ENCODE results near the gene SRRM5. TPM values are rescaled to one million over a fixed set of nuclear protein-coding genes. Genes with fewer than 3 reads are reported as not detected.
"Not testable (repeated sequence)": the region's sequence is repeated elsewhere in the genome, so short reads cannot be mapped to it uniquely, and the experiment has no call there.

SRRM5 gene
- total RNA-seq, 1 donor from 2014 or later = 0.38 TPM

- no peak for DNase-seq (ENCODE audit: low spot score)
- intact Hi-C loops (cut with DNase I) = no loop called here
Measured at GRCh38 chr19:43633520-43633919, 21.6 kb downstream of the SRRM5 start.

GRCh38 chr19:43634068-43634467 is 22.2 kb downstream of the SRRM5 start:
- no peak for DNase-seq (ENCODE audit: low spot score)
- intact Hi-C loops (cut with DNase I) = no loop called here

- intact Hi-C loops (cut with DNase I) = no loop called here
- no peak for DNase-seq (ENCODE audit: low spot score)
Measured at GRCh38 chr19:43634506-43634871, 22.6 kb downstream of the SRRM5 start.

DNA sequence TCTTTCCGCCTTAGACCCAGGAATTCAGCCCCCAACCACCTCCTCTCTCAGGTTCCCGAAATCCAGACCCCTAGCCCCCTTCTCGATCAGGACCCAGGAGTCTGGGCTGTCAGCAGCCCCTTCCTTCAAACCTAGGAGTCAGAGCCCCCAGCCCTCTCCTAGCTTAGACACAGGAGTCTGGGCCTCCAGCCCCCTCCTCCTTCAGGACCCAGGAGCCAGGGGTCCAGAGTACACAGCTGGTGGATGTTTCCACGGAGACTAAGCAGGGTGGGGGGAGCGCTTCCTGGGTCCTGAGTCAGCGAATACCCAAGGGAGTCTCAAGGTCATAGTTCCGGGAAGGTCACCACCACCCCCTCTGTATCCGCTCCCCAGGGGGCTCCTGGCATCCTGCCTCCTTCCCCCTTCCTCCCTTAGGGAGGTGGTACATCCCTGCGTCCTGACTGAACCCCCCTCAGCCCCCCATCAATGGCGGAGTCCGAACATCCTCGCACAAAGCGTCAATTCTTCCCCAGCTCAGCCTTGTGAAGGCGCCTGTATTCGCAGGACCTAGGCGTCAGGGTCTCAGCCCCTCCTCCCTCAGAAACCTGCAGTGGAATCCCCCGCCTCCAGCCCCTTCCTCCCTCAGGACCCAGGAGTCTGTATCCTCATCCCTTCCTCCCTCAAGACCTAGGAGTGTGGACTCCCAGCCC is 23.1 kb downstream of the SRRM5 start:
- intact Hi-C loops (cut with DNase I) = no loop called here
- no peak for DNase-seq (ENCODE audit: low spot score)

DNA sequence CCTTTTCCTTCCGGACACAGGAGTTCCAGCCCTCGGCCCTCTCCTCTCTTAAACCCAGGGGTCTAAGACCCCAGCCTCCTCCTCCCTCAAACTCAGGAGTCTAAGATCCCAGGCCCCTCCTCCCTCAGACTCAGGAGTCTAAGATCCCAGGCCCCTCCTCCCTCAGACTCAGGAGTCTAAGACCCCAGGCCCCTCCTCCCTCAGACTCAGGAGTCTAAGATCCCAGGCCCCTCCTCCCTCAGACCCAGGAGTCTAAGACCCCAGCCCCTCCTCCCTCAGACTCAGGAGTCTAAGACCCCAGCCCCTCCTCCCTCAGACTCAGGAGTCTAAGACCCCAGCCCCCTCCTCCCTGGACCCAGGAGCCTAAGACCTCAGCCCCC is 23.7 kb downstream of the SRRM5 start:
- DNase-seq (ENCODE audit: low spot score); intact Hi-C loops (cut with DNase I): not testable (repeated sequence)

DNA sequence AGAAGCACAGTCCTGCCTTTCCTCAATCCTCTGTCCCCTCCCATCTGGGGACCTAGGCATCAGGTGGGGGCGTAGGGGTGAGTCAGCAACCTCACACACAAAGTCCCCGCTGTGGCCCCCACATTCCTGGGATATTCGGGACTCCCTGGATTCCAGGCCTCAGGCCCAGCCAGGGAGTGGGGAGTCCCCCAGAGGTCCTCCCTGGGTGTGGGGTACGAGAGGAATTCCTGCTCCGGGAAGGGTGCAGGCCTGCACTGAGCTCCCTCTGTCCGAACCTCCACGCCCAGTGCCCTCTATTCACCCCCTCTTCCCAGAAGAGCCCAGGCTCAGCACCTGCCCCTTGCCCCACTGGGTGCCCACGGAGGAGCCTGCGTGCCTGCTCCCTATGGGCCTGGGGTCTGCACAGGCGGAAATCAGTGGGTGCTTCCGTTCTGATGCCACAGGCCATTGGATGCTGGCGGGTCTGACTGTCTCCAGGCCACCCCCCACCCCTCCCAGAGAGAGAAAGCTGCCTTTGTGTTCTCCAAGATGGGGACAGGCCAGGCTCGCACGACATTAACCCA is 24.3 kb downstream of the SRRM5 start:
- intact Hi-C loops (cut with DNase I) = no loop called here
- DNase-seq (ENCODE audit: low spot score) = no peak

- intact Hi-C loops (cut with DNase I) = no loop called here
Measured at GRCh38 chr19:43638214-43638994, 26.5 kb downstream of the SRRM5 start.

DNA sequence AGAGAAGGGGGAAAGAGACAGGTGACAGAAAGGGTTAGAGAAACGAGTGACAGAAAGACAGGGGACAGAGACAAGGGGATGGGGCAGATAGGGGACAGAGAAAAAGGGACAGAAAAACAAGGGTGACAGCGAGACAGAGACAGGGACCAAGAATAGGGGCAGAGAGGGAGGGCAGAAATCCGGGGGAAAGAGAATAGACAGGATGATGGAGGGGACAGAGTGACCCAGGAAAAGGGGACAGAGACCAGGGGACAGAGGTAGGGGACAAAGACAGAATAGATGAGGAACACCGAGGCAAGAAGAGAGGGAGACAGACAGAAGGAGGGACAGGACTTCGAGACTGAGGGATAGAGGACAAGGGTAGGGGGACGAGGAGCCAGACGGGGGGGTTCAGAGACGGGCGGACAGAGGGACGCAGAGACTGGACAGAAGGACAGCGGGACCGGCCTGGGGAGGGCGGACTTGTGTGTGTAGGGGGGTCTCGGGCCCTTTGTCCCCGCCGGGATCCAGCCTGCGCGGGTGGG is 27.2 kb downstream of the SRRM5 start:
- no peak for DNase-seq (ENCODE audit: low spot score)
- intact Hi-C loops (cut with DNase I) = no loop called here

More at GRCh38 chr19:43638214-43638994, 26.5 kb downstream of the SRRM5 start:
- no peak for DNase-seq (ENCODE audit: low spot score)

DNA sequence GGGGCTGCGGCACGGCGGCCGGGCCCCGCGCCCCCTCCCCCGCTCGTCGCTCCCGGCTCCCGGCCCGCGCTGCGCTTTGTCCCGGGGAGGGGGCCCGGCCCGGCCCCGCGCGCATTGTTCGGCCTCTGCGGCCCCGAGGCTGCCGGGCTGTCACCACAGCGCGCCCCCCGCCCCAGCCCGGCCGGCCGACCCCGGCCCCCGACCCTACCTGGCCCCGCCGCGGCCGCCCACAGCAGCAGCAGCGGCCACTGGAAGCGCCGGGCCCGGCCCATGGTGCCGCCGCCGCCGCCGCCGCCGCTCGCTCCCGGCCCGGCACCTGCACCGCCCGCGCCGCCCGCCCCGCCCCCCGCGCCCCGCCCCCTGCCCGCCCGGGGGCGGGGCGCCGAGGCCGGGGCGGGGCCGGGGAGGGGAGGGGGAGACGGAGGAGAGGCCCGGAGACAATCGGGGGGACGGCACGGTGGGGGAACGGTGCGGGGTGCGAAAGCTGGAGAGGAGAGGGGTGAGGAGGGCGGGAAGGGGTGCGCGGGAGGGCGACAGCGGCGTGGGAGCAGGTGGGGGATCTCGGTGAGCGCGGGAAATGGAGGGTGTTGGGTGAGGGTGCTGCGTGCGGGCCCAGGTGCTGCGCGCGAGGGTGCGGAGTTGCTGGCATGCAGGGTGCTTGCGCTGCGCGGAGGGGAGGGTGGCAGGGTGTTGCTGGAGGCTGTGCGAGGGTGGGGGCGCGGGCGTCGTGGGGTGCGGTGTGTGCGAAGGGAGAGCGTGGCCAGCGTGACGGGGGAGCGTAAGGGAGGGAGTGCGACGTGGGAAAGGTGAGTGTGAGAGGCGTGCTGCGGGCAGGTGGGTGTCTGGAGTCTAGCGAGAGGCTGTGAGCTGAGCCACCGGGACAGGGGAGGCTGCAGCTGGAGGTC is 27.9 kb downstream of the SRRM5 start, which contains the start of gene CADM4:
CADM4 (minus strand) TSS at position 332 of the 905 bp plus-strand sequence; CDS start at position 272, 60 bp downstream.
- intact Hi-C loops (cut with DNase I) = no loop called here

DNA sequence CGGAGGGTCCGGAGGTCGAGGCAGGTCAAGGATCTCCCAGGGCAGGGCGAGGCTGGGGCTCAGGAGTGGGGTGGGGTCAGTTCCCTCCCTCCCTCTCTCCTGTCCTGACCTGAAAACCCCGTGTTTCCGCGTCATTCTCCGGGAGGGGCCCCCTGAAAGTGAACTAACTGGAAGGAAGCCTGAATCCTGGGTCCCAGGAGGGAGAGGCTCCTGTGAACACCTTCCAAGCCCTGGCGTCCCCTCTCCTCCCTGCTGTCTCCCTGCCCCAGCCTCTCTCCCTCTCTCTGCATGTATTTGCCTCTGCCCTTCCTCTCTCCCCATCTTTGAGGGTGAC is 28.5 kb downstream of the SRRM5 start:
- intact Hi-C loops (cut with DNase I) = no loop called here

More for the DNA sequence above, 27.9 kb downstream of the SRRM5 start, which contains the start of gene CADM4:
- DNase-seq (ENCODE audit: low spot score) = no peak

GRCh38 chr19:43641333-43641732 is 29.4 kb downstream of the SRRM5 start:
- intact Hi-C loops (cut with DNase I) = no loop called here
- DNase-seq (ENCODE audit: low spot score) = no peak

More for the DNA sequence above, 28.5 kb downstream of the SRRM5 start:
- no peak for DNase-seq (ENCODE audit: low spot score)

DNA sequence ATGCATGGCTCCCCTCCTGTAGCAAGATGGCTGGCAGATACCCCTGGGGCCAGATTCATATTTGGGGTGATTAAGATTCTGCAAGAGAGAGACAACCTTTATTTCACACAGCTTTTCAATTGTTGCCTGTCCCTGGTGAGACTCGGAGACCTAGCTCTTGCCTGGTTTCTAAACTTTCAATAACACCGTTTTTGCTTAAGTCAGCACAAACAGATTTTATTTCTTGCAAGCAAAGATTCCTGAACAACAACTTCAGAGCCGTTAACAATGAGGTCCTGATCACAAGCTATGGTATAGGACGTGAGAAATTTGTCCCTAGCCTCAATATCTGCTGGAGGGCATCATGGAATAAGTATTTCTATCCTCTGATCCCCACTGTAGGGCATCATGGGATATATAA is 30.6 kb downstream of the SRRM5 start:
- no peak for DNase-seq (ENCODE audit: low spot score)
- intact Hi-C loops (cut with DNase I) = no loop called here

DNA sequence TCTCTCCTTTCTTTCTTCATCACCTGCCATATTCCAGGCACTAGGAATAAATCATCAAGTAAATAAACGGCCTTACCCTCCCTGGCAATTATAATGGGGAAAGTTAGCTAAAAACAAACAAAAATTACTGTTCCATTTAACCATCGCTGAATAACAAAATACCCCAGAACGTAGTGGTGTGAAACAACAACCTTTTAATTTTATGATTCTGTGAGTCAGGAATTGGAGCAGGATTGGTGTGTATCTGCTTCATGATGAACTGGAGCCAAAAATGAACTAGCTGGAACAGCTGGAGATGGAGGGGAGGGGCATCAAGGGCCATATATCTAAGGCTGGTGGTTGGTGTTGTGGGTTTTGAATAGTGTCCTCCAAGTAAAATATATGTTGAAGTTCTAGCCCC is 31.4 kb downstream of the SRRM5 start:
- intact Hi-C loops (cut with DNase I) = no loop called here
- DNase-seq (ENCODE audit: low spot score) = no peak

DNA sequence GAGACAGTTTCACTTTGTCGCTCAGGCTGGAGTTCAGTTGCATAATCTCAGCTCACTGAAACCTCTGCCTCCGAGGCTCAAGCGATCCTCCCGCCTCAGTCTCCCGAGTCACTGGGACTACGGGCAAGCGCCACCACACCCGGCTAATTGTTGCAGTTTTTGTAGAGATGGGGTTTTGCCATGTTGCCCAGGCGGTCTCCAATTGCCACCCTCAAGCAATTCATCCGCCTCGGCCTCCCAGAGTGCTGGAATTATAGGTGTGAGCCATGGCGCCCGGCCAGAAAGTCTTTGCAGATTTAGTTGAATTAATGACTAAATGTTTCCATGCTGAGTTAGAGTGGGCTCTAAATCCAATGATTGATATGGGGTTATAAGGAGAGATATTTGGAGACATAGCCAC is 32.3 kb downstream of the SRRM5 start:
- intact Hi-C loops (cut with DNase I) = no loop called here
- DNase-seq (ENCODE audit: low spot score) = no peak

GRCh38 chr19:43648633-43649032 is 36.7 kb downstream of the SRRM5 start:
- DNase-seq (ENCODE audit: low spot score) = no peak
- intact Hi-C loops (cut with DNase I) = no loop called here

DNA sequence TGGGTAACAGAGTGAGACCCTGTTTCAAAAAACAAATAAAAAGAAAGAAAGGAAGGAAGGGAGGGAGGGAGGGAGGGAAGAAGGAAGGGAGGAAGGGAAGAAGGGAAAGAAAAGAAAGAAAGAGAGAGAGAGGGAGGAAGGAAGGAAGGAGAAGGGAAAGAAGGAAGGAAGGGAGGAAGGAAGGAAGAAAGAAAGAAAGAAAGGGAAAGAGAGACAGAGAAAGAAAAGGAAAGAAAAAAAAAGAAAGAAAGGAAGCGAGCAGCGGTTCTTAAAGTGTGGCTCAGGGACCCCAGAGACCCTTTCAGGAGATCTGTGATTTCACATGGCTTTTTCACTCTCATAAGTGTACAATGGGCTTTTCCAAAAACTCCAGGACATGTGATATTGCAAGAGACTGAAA is 37.6 kb downstream of the SRRM5 start:
- no peak for DNase-seq (ENCODE audit: low spot score)
- intact Hi-C loops (cut with DNase I) = no loop called here

DNA sequence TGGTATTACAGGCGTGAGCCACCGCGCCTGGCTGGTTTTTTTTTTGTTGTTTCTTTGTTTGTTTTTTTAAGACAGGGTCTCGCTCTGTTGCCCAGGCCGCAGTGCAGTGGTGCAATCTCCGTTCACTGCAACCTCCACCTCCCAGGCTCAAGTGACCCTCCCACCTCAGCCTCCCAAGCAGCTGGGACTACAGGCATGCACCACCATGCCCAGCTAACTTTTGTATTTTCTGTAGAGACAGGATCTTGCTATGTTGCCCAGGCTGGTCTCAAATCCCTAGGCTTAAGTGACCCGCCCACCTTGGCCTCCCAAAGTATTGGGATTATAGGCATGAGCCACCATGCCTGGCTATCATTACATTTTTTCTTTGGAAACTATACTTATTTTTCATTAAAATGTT is 38.4 kb downstream of the SRRM5 start:
- intact Hi-C loops (cut with DNase I) = loop anchor here (5.0 kb wide), 2 partner anchors 98 to 203 kb away; no protein-coding TSS in a partner anchor
- not testable (repeated sequence) for DNase-seq (ENCODE audit: low spot score)

GRCh38 chr19:43651758-43652545 is 40.1 kb downstream of the SRRM5 start:
- no peak for DNase-seq (ENCODE audit: low spot score)
- intact Hi-C loops (cut with DNase I) = loop anchor here (1.0 to 5.0 kb wide), 3 partner anchors 100 to 205 kb away; no protein-coding TSS in a partner anchor

- intact Hi-C loops (cut with DNase I) = loop anchor here (1.0 to 5.0 kb wide), 3 partner anchors 100 to 205 kb away; no protein-coding TSS in a partner anchor
- no peak for DNase-seq (ENCODE audit: low spot score)
Measured at GRCh38 chr19:43652546-43652874, 40.6 kb downstream of the SRRM5 start.
